GM23338 (cell line): ENCODE measurements around the gene DUSP9.
"Not testable (repeated sequence)": the region's sequence is repeated elsewhere in the genome, so short reads cannot be mapped to it uniquely, and the experiment has no call there.

Experiments
- CREB1 ChIP-seq: fragments of 250-450 bp; sonication (Bioruptor Pico); IDR thresholded peaks from 2 replicates; pipeline ENCODE4 v1.5.0; 2020; ENCODE audit warnings: low read depth, mild to moderate bottlenecking, moderate library complexity
- CTCF ChIP-seq, 2 experiments: fragments of 200-600 bp in 1 of 2; sonication (generic) in 1 of 2; conservative IDR thresholded peaks; 2 replicates each; pipeline versions ENCODE4 v1.5.1 to v1.6.1; 2016 to 2017; ENCODE audit warnings: antibody characterized with exemption in 2 of 2, low read depth in 2 of 2, mild to moderate bottlenecking in 2 of 2, moderate library complexity in 1 of 2
- ETS1 ChIP-seq: IDR thresholded peaks from 2 replicates; pipeline ENCODE4 v1.6.1; 2016; ENCODE audit warnings: antibody characterized with exemption
- EZH2 ChIP-seq: fragments of 200-600 bp; sonication (generic); IDR thresholded peaks from one replicate; pipeline ENCODE4 v1.8.0; 2017; ENCODE audit warnings: antibody characterized with exemption, mild to moderate bottlenecking, low read depth; ENCODE audit not compliant: unreplicated experiment
- EZH2phosphoT487 ChIP-seq: fragments of 200-600 bp; sonication (generic); IDR thresholded peaks from one replicate; pipeline ENCODE4 v1.8.1; 2018; ENCODE audit warnings: antibody characterized with exemption; ENCODE audit not compliant: unreplicated experiment
- JUNB ChIP-seq: IDR thresholded peaks from one replicate; pipeline ENCODE4 v1.6.1; 2016; ENCODE audit warnings: antibody characterized with exemption; ENCODE audit not compliant: unreplicated experiment
- POLR2AphosphoS5 ChIP-seq: IDR thresholded peaks from 2 replicates; pipeline ENCODE4 v1.6.1; 2016; ENCODE audit warnings: antibody characterized with exemption, low read depth
- REST ChIP-seq: IDR thresholded peaks from one replicate; pipeline ENCODE4 v1.6.1; 2018; ENCODE audit warnings: antibody characterized with exemption; ENCODE audit not compliant: unreplicated experiment
- STAT1 ChIP-seq: IDR thresholded peaks from one replicate; pipeline ENCODE4 v1.6.1; 2016; ENCODE audit warnings: antibody characterized with exemption; ENCODE audit not compliant: unreplicated experiment
- ZNF114 ChIP-seq: fragments of 250-450 bp; sonication (Bioruptor Pico); IDR thresholded peaks from 2 replicates; pipeline ENCODE4 v1.5.0; 2020; ENCODE audit warnings: mild to moderate bottlenecking, moderate library complexity
- ZNF331 ChIP-seq: fragments of 250-450 bp; sonication (Bioruptor Pico); IDR thresholded peaks from 2 replicates; pipeline ENCODE4 v1.5.0; 2020; ENCODE audit warnings: low read depth, mild to moderate bottlenecking, moderate library complexity

GRCh38 chrX:153696986-153697722, 50.2 kb downstream of the DUSP9 start:
- not testable (repeated sequence) for TF ChIP-seq EZH2; POLR2AphosphoS5; CTCF (conservative IDR thresholded peaks at IDR 0.05; ENCODE audit: low read depth in 2 of 2); REST; CREB1 (CRISPR knock-in tag); EZH2phosphoT487; STAT1; ETS1; JUNB; ZNF114 (CRISPR knock-in tag); ZNF331 (CRISPR knock-in tag)
